Neural cell (in vitro differentiated cells): Measurements from ENCODE around the gene AP3D1. TPM values are rescaled to one million over a fixed set of nuclear protein-coding genes. Genes with fewer than 3 reads are reported as not detected.

Experiments
- H2AFZ ChIP-seq: fragments of 200-600, 300-800 bp; sonication (generic), shearing (Covaris generic); 2 replicates; pipeline ENCODE4 v1.6.0; 2014; ENCODE audit warnings: low read depth, mild to moderate bottlenecking, antibody characterized with exemption, low read length, moderate library complexity
- H3F3A ChIP-seq: fragments of 200-600 bp; shearing (Covaris generic); 2 replicates; pipeline ENCODE4 v1.6.1; 2016; ENCODE audit warnings: mild to moderate bottlenecking, moderate library complexity, mixed read lengths, antibody characterized with exemption, low read length; ENCODE audit not compliant: insufficient read depth, poor library complexity, severe bottlenecking
- H3K27ac ChIP-seq: fragments of 200-600, 300-800 bp; sonication (generic), shearing (Covaris generic); 2 replicates; pipeline ENCODE4 v1.5.1; 2014; ENCODE audit warnings: mild to moderate bottlenecking, low read length, moderate library complexity
- H3K27me3 ChIP-seq: fragments of 300-800, 200-600 bp; sonication (generic), shearing (Covaris generic); 2 replicates; pipeline ENCODE4 v1.6.0; 2014; ENCODE audit warnings: mild to moderate bottlenecking, low read depth, low read length, moderate library complexity; ENCODE audit not compliant: insufficient read depth
- H3K36me3 ChIP-seq: fragments of 300-800, 200-600 bp; sonication (generic), shearing (Covaris generic); 2 replicates; pipeline ENCODE4 v1.5.1; 2014; ENCODE audit warnings: mild to moderate bottlenecking, antibody characterized with exemption, low read length, moderate library complexity; ENCODE audit not compliant: insufficient read depth
- H3K4me2 ChIP-seq: fragments of 300-800, 200-600 bp; sonication (generic), shearing (Covaris generic); 2 replicates; pipeline ENCODE4 v1.6.0; 2014; ENCODE audit warnings: mild to moderate bottlenecking, low read length
- H3K4me3 ChIP-seq: fragments of 300-800, 200-600 bp; sonication (generic), shearing (Covaris generic); 2 replicates; pipeline ENCODE4 v1.5.1; 2014; ENCODE audit warnings: mild to moderate bottlenecking, low read length, moderate library complexity
- H3K79me2 ChIP-seq: fragments of 200-600 bp; shearing (Covaris generic); replicated peaks from 2 replicates; pipeline ENCODE4 v1.6.0; 2014; ENCODE audit warnings: mild to moderate bottlenecking, low read length, moderate library complexity; ENCODE audit not compliant: insufficient read depth
- H3K9ac ChIP-seq: fragments of 300-800, 200-600 bp; sonication (generic), shearing (Covaris generic); 2 replicates; pipeline ENCODE4 v1.6.1; 2016; ENCODE audit warnings: mild to moderate bottlenecking, low read length, mixed read lengths
- H3K9me2 ChIP-seq: fragments of 200-600 bp; shearing (Covaris generic); 2 replicates; pipeline ENCODE4 v1.6.1; 2016; ENCODE audit warnings: mild to moderate bottlenecking, low read length, mixed read lengths; ENCODE audit not compliant: insufficient read depth
- H3K9me3 ChIP-seq: fragments of 200-600, 300-800 bp; sonication (generic), shearing (Covaris generic); 2 replicates; pipeline ENCODE4 v1.6.1; 2016; ENCODE audit warnings: mild to moderate bottlenecking, mixed run types, low read length, moderate library complexity, mixed read lengths
- H4K20me1 ChIP-seq: fragments of 200-600 bp; shearing (Covaris generic); 2 replicates; pipeline ENCODE4 v1.6.1; 2016; ENCODE audit warnings: mild to moderate bottlenecking, mixed run types; ENCODE audit not compliant: insufficient read depth
- EP300 ChIP-seq: fragments of 450-650 bp; conservative IDR thresholded peaks from 2 replicates; pipeline ENCODE4 v1.6.1; 2014; ENCODE audit warnings: antibody characterized with exemption, mild to moderate bottlenecking, moderate library complexity; ENCODE audit not compliant: poor library complexity, severe bottlenecking
- EZH2 ChIP-seq: fragments of 200-600, 300-800 bp; shearing (Covaris generic), sonication (generic); IDR thresholded peaks from 2 replicates; pipeline ENCODE4 v1.6.1; 2014; ENCODE audit warnings: antibody characterized with exemption, low read length, borderline replicate concordance, mild to moderate bottlenecking; ENCODE audit not compliant: insufficient read depth, poor library complexity, severe bottlenecking
- MXI1 ChIP-seq: fragments of 450-650 bp; conservative IDR thresholded peaks from 2 replicates; pipeline ENCODE4 v1.6.1; 2014; ENCODE audit warnings: antibody characterized with exemption, mild to moderate bottlenecking; ENCODE audit not compliant: poor library complexity, severe bottlenecking
- POLR2AphosphoS5 ChIP-seq: IDR thresholded peaks from 2 replicates; pipeline ENCODE4 v1.6.1; 2012
- RAD21 ChIP-seq: fragments of 450-650 bp; conservative IDR thresholded peaks from 2 replicates; pipeline ENCODE4 v1.6.1; 2014; ENCODE audit warnings: antibody characterized with exemption, mild to moderate bottlenecking, moderate library complexity
- SMC3 ChIP-seq: fragments of 450-650 bp; conservative IDR thresholded peaks from 2 replicates; pipeline ENCODE4 v1.6.1; 2014; ENCODE audit warnings: antibody characterized with exemption, mild to moderate bottlenecking, moderate library complexity; ENCODE audit not compliant: poor library complexity
- TAF1 ChIP-seq: IDR thresholded peaks from 2 replicates; pipeline ENCODE4 v1.6.1; 2012; ENCODE audit warnings: low read depth
- polyA plus RNA-seq: library from polyadenylated mRNA; depleted of rRNA; stranded (reverse); fragments of >200 nt; gene quantifications from 2 replicates; pipeline ENCODE4 v1.2.3, GENCODE V29; 2014
- TF ChIP-seq, protein P1 (sequence below): fragments of 450-650 bp; IDR thresholded peaks from 2 replicates; pipeline ENCODE4 v1.5.1; 2014; ENCODE audit warnings: antibody characterized with exemption, mild to moderate bottlenecking, moderate library complexity; ENCODE audit not compliant: poor library complexity, severe bottlenecking
- TF ChIP-seq, protein P2 (sequence below): IDR thresholded peaks from 2 replicates; pipeline ENCODE4 v1.6.1; 2012; ENCODE audit warnings: borderline replicate concordance

Gene AP3D1
- polyA plus RNA-seq, 1 donor from 2014 or later: 60.7 TPM

DNA sequence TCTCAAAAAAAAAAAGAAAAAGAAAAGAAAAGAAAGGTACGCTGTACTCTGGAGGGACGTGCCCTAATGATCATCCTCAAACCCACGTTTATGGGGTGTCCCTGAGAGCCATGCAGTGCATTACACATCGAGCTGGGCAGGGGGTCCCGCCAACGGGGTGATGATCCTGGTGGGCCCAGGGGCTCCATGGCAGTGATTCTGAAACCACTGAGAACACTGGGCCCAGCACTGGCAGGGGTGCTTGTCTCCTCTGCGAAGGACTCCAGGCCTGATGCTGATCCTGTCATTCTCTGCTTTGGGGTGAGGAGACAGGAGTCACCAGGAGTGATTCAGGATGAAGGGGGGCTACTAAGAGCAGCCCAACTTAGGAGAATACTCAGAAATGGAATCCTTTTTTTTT, 74.0 kb downstream of the AP3D1 start:
- Histone ChIP-seq H4K20me1 (no peaks in the 10 kb centered on the region), H3F3A (no peaks in the 10 kb centered on the region), H3K36me3 (no peaks in the 10 kb centered on the region), H3K4me2 (no peak overlapping the region), H3K9ac (no peak overlapping the region), H3K27me3 (no peaks in the 10 kb centered on the region), H3K79me2 (no peaks in the 10 kb centered on the region), H3K27ac (no peak overlapping the region), H3K4me3 (no peak overlapping the region), H3K9me3 (no peaks in the 10 kb centered on the region), H2AFZ (no peak overlapping the region), H3K9me2 (no peaks in the 10 kb centered on the region)
- TF ChIP-seq EP300 (no peak), EZH2 (no peak), SMC3 (no peak), POLR2AphosphoS5 (no peak), TAF1 (no peak)
- TF ChIP-seq, protein P1, sequence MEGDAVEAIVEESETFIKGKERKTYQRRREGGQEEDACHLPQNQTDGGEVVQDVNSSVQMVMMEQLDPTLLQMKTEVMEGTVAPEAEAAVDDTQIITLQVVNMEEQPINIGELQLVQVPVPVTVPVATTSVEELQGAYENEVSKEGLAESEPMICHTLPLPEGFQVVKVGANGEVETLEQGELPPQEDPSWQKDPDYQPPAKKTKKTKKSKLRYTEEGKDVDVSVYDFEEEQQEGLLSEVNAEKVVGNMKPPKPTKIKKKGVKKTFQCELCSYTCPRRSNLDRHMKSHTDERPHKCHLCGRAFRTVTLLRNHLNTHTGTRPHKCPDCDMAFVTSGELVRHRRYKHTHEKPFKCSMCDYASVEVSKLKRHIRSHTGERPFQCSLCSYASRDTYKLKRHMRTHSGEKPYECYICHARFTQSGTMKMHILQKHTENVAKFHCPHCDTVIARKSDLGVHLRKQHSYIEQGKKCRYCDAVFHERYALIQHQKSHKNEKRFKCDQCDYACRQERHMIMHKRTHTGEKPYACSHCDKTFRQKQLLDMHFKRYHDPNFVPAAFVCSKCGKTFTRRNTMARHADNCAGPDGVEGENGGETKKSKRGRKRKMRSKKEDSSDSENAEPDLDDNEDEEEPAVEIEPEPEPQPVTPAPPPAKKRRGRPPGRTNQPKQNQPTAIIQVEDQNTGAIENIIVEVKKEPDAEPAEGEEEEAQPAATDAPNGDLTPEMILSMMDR: no peak
- TF ChIP-seq, protein P2, sequence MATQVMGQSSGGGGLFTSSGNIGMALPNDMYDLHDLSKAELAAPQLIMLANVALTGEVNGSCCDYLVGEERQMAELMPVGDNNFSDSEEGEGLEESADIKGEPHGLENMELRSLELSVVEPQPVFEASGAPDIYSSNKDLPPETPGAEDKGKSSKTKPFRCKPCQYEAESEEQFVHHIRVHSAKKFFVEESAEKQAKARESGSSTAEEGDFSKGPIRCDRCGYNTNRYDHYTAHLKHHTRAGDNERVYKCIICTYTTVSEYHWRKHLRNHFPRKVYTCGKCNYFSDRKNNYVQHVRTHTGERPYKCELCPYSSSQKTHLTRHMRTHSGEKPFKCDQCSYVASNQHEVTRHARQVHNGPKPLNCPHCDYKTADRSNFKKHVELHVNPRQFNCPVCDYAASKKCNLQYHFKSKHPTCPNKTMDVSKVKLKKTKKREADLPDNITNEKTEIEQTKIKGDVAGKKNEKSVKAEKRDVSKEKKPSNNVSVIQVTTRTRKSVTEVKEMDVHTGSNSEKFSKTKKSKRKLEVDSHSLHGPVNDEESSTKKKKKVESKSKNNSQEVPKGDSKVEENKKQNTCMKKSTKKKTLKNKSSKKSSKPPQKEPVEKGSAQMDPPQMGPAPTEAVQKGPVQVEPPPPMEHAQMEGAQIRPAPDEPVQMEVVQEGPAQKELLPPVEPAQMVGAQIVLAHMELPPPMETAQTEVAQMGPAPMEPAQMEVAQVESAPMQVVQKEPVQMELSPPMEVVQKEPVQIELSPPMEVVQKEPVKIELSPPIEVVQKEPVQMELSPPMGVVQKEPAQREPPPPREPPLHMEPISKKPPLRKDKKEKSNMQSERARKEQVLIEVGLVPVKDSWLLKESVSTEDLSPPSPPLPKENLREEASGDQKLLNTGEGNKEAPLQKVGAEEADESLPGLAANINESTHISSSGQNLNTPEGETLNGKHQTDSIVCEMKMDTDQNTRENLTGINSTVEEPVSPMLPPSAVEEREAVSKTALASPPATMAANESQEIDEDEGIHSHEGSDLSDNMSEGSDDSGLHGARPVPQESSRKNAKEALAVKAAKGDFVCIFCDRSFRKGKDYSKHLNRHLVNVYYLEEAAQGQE: no peak

DNA sequence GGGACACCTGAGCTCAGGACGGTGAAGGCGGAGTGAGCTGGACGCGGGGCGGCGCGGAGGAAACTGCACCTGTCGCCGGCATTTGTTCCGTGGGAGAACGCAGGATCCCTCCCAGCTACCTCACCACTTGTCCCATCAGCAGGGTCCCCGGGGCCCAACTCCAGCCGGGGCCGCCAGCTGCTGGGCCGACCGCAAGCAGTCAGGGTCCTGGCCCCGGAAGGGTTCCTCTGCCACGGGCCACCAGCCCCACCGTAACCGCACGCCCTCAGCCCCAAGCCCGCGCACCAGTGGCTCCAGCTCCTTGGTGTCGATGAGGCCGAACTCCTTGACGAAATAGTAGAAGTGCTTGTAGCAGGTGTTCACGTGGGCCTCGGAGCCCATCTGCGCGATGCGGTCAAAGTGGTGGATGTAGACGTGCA, 74.8 kb downstream of the AP3D1 start:
- Histone ChIP-seq H3K9ac (no peak overlapping the region), H2AFZ (no peak overlapping the region), H4K20me1 (no peaks in the 10 kb centered on the region), H3K79me2 (no peaks in the 10 kb centered on the region), H3K9me2 (no peaks in the 10 kb centered on the region), H3K9me3 (no peaks in the 10 kb centered on the region), H3K4me3 (no peak overlapping the region), H3K27ac (no peak overlapping the region), H3K4me2 (no peak overlapping the region), H3K36me3 (no peaks in the 10 kb centered on the region), H3F3A (no peaks in the 10 kb centered on the region), H3K27me3 (no peaks in the 10 kb centered on the region)
- TF ChIP-seq POLR2AphosphoS5 (no peak), EP300 (no peak)

DNA sequence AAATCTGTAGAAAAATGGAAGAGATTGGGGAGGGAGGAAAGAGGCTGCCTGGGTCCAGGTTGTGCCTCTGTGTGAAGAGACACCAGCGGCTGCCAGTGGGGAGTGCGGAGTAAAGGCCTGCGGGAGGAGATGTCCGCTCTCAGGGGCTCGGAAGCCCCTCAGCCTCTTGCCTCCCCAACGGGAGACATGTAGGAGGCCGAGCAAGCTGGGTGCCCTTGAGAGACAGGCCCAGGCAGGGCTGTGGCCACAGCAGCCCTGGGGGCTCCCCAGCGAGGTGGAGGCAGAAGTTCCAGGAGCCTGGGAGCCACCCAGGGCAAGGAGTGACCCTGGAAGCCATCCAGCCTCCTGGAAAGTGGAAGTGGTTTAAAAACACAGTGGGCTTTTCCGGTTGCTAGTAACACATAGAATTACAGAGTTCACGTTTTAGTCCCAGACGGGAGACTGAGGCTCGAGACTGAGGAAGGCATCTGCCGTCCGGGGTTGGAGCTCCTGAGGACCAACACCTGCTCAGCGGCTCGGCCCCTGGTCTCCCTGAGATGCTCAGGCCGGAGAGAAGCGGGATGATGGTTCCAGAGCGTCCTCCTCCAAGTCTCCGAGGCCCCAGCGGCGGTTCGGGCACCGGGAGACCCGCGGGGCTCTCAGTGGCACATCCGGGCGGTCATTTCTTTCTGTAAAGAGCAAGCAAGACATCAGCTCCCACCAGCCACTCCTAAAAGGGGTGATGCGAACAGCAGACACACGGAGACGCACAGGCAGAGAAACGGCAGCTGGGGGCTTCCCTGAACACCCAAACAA, 78.4 kb downstream of the AP3D1 start:
- no peaks in the 10 kb centered on the region for H3F3A ChIP-seq
- no peak overlapping the region for H3K4me2 ChIP-seq
- no peaks in the 10 kb centered on the region for H3K9me2 ChIP-seq
- H3K36me3 ChIP-seq: no peaks in the 10 kb centered on the region
- no peaks in the 10 kb centered on the region for H3K27me3 ChIP-seq
- no peaks in the 10 kb centered on the region for H3K9me3 ChIP-seq
- no peak overlapping the region for H3K9ac ChIP-seq
- no peak for TF ChIP-seq MXI1
- TF ChIP-seq POLR2AphosphoS5: no peak
- TF ChIP-seq, protein P2: no peak
- no peak for TF ChIP-seq TAF1
- TF ChIP-seq SMC3: no peak
- no peak for TF ChIP-seq RAD21
- TF ChIP-seq, protein P1: no peak
- no peak for TF ChIP-seq EZH2
- no peak for TF ChIP-seq EP300
- no peaks in the 10 kb centered on the region for H4K20me1 ChIP-seq
- H3K4me3 ChIP-seq: no peak overlapping the region
- no peak overlapping the region for H3K27ac ChIP-seq
- no peak overlapping the region for H2AFZ ChIP-seq
- H3K79me2 ChIP-seq: no peaks in the 10 kb centered on the region
